Stimulated activated CD4-positive, alpha-beta T cell treated with anti-CD3 and anti-CD28 coated beads, Interleukin-1b, Interleukin-23, amount 100 ng/mL, for 1 hour (primary cell): ENCODE data around the gene MRGPRG.
"Not testable (repeated sequence)": the region's sequence is repeated elsewhere in the genome, so short reads cannot be mapped to it uniquely, and the experiment has no call there.

Source experiments
- DNase-seq, 2 donors: peaks; one replicate each; pipeline ENCODE4 v3.0.0-alpha.2; 2020; ENCODE audit warnings: low read depth in 2 of 2

MRGPRG gene, protein sequence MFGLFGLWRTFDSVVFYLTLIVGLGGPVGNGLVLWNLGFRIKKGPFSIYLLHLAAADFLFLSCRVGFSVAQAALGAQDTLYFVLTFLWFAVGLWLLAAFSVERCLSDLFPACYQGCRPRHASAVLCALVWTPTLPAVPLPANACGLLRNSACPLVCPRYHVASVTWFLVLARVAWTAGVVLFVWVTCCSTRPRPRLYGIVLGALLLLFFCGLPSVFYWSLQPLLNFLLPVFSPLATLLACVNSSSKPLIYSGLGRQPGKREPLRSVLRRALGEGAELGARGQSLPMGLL

DNA sequence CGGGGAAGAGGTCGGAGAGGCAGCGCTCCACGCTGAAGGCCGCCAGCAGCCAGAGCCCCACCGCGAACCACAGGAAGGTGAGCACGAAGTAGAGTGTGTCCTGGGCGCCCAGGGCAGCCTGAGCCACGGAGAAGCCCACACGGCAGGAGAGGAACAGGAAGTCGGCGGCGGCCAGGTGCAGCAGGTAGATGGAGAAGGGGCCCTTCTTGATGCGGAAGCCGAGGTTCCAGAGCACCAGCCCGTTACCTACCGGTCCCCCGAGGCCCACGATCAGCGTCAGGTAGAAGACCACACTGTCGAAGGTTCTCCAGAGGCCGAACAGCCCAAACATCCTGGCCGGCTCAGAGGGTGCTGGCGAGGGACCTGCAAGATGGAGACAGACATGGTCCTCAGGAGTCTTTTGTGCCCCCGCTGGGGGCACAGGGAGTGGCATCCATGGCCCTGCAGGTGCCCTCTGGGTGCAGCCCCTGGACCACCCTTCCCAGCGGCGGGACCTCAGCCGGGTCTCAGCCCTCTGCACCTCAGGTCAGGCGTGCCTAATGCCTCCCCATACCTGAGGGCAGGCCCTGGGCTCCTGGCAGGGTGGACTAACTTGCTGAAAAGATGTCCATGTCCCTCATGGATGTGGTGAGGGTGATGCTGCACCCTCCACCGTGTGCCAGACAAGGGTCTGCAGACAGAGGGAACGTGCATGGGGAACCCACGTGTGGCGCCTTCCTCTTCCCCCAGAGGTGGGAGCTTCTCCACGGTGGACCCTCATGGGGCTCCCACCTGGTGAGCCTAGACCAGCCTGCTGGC, at the start of gene MRGPRG:
MRGPRG (minus strand) TSS at position 331 of the 798 bp plus-strand sequence; CDS start at position 331, 0 bp downstream.
- DNase-seq: no peak

GRCh38 chr11:3262548-3262947, 43.9 kb upstream of the MRGPRG start:
- DNase-seq: not testable (repeated sequence)

GRCh38 chr11:3261831-3262230, 43.2 kb upstream of the MRGPRG start:
- not testable (repeated sequence) for DNase-seq

DNA sequence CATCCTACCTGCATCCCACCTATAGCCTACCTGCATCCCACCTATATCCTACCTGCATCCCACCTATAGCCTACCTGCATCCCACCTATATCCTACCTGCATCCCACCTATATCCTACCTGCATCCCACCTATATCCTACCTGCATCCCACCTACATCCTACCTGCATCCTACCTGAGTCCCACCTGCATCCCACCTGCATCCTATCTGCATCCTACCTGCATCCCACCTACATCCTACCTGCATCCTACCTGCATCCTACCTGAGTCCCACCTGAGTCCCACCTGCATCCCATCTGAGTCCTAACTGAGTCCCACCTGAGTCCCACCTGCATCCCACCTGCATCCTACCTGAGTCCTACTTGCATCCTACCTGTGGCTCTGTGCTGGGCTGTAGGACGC, 38.9 kb upstream of the MRGPRG start:
- DNase-seq: not testable (repeated sequence)

GRCh38 chr11:3255241-3255640, 36.6 kb upstream of the MRGPRG start:
- not testable (repeated sequence) for DNase-seq

DNA sequence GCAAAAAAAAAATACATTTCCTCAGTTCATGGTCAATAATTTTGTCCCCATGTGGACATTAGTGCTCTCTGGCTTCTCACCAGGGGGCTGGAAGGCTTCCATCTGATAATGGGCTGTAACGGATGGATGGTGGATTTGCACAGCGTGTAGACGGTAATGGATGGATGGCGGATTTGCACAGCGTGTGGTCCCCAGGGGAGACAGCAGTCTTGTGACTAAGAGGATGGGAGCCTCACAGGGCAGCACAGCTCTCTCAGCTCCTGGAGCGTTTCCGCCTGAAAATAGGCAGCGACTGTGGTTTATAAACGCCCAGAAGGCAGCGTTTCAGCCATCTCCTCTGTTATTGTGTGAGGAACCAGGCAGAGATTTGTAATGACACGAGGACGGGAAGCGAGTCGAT, 36.2 kb upstream of the MRGPRG start:
- DNase-seq: not testable (repeated sequence)

GRCh38 chr11:3245071-3245470, 26.5 kb upstream of the MRGPRG start:
- DNase-seq: no peak

DNA sequence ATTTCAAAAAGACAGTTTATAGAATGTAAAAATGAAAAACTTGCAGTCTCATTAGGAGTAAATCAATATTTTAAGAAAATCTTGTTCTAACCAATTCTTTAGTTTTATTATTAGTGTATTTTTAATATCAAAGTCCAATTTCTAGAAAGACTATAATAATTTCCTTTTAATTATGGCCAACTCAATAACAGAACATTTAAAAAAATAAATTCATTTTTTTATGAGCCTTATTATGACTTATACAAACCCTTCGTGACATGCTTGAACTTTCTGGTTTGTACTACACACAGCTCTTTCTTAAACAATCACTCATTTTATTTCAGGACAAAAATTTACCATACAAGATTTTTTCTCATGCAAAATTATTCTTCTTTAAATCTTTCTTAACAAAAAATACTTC, 25.3 kb upstream of the MRGPRG start:
- no peak for DNase-seq

GRCh38 chr11:3237119-3237518, 18.5 kb upstream of the MRGPRG start:
- no peak for DNase-seq

DNA sequence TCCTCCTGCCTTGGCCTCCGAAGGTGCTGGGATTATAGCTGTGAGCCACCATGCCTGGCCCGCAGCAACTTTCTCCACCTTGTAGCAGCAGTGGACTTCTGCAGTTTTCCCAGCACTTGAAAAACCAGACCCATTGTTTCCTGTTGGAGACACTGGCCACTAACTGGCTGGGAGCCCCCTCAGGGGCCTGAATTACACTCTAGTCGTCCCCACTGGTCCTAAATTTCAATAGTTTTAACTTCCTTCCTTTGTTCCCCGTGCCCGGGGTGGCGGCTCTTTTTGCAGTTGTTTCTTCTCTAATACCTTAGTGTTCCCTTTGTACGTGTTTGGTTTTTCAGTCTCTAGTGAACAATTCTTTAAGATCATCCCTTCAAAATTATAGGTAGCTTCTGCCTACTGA, 16.2 kb upstream of the MRGPRG start:
- no peak for DNase-seq

DNA sequence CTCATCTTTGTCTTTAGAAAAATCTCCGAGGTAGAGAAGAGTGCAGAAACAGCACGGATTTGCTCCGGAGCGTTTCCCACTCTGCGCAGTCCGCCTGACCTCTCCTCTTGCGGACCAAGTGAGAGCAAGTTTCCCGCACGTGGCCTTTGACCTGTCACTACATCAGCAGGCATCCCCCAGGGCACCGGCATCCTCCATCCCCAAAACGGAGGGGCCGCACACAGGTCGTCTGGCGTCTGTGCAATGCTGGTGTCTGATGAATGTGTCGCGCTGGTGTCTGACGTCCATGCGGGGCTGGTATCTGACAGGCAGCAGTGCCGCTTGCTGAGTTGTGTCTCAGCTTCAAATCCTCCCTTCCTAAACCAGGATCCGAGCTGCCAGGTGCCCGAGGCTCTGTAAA, 14.3 kb upstream of the MRGPRG start:
- DNase-seq: no peak

GRCh38 chr11:3231851-3232744, 13.5 kb upstream of the MRGPRG start, which contains the start of gene MRGPRE:
TSS of gene MRGPRE (minus strand) at chr11:3232417. CDS start at chr11:3228799, 3,618 bp downstream.
- no peak for DNase-seq

DNA sequence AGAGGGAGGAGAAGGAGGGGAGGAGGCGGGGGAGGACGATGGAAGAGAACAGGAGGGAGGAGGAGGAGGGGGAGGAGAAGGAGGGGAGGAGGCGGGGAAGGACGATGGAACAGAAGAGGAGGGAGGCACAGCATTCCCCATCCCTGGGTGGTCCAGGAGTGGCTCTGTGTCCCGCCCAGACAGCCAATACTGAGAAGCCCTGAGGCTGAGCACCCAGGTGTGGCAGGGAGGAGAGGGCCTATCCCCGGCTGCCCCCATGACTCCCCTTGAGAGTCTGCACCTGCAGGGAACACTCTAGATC, 12.9 kb upstream of the MRGPRG start:
- DNase-seq: no peak

GRCh38 chr11:3230636-3231549, 12.3 kb upstream of the MRGPRG start:
- DNase-seq: no peak

DNA sequence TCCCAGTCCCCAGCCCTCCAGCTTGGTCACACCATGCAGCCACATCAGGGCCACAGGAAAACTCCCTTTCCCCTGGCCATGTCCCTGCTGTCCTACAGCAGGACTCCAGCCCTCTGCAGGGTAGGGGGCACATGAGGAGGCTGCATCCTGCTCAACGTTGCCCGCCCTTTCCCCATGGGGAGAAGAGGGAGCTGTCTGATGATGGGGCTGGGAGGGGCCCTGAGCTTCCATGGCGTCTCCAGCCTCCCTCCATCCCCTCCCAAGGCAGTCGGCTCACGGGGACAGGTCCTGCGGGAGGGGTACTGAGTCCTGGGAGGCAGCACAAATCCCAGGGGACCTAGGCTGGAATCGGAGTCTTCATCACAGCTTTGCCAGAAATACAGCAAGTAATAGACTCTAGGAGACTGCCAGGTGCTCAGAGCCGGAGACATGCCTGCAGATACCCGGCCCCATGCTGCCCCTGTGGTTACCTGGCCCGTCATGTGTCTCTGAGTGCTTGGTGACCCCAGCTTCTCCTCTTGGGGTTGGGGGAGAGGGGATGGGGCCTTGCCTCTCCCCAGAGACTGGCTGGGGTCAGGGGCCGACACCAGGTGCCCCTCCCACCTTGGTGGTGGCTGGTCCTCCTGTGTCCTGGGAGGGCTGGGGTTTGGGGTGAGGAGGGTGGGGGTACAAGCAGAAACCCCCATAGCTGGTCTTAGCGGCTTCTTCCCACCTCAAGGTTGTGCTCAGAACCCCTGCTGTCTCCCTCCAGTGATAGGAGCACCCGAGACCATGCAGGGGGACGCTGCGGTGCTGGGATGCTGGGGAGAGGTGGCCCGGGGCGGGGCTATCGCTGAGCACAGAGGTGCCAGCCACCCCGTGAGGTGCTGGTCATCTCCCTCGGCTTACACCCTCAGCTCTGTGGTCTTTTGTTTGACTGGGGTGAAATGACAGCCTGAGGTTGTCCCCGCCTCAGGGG, 11.3 kb upstream of the MRGPRG start:
- no peak for DNase-seq

DNA sequence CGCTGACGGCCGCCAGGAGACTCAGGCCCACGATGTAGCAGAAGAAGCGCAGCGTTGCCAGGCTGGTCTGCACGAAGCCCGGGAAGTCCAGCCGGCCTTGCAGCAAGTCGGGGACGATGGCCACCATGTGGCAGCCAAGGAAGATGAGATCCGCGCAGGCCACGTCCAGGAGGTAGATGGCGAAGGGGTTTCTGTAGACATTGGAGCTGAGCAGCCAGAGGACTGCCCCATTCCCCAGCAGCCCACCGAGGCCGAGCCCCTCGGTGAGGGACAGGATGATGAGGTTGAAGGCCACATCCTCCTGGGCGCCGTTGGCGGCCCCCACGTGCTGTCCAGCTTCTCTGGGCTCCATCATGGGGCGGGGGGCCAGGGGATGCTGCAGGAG, 9.8 kb upstream of the MRGPRG start:
- DNase-seq: no peak

GRCh38 chr11:3227568-3228444, 9.2 kb upstream of the MRGPRG start:
- no peak for DNase-seq

DNA sequence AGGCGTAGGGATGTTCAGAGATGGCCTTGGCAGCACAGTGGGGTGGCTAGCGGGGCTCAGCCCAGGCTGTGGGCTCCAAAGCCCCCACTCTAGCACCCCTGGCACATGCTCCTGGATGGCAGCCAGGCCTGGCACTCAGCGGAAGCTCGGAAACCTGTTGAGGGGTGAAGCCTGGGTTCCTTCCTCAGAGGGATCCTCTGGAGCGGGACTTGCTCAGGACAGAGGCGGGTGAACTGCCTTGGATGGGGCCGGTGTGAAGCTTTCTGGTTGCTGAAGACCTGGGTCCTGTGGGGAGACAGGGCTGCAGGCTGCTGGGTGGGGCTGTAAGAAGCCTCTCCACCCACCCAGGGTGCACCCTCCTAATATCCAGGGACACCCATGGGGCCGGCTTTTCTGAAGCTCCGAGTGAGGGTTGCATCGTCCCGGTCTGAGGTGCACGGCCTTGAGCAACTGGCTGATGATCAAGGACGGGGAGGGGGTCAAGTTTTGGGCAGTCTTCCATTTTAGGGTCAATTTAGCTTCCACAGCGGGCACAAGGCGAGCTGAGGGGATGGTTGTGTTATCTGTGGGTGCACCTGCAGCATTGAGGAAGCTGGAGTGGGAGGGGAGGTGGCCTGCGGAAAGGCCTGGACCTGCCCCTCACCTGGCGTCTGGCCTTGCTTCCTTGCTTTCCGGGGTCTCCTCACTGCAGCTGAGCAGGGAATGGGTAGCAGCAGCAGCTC, 8.4 kb upstream of the MRGPRG start:
- no peak for DNase-seq
